Activated naive CD4-positive, alpha-beta T cell treated with anti-CD3 and anti-CD28 coated beads for 36 hours (primary cell): ENCODE measurements around the gene ADGRA1. TPM values are rescaled to one million over a fixed set of nuclear protein-coding genes. Genes with fewer than 3 reads are reported as not detected.
"Not testable (repeated sequence)": the region's sequence is repeated elsewhere in the genome, so short reads cannot be mapped to it uniquely, and the experiment has no call there.

Experiments
- CTCF ChIA-PET: fragments of 350-600 bp; sonication (Branson Sonifier 250); formaldehyde crosslinking; loops from one replicate; lab custom pipeline; 2021; ENCODE audit warnings: antibody characterized with exemption; lab: Charles Lee
- DNase-seq: peaks from one replicate; pipeline ENCODE4 v3.0.0-alpha.2; 2020
- H3K27ac Mint-ChIP-seq: one replicate; pipeline ENCODE4 v1.8.0; 2021; ENCODE audit warnings: mild to moderate bottlenecking, mixed read lengths
- H3K27me3 Mint-ChIP-seq: one replicate; pipeline ENCODE4 v1.8.0; 2021; ENCODE audit warnings: low read depth, mixed read lengths
- H3K36me3 Mint-ChIP-seq: one replicate; pipeline ENCODE4 v1.8.0; 2021; ENCODE audit warnings: low read depth, mixed read lengths
- H3K4me1 Mint-ChIP-seq: one replicate; pipeline ENCODE4 v1.8.0; 2021; ENCODE audit warnings: low read depth, mixed read lengths
- H3K4me3 Mint-ChIP-seq: one replicate; pipeline ENCODE4 v1.8.0; 2021; ENCODE audit warnings: mild to moderate bottlenecking, moderate library complexity, mixed read lengths
- H3K9me3 Mint-ChIP-seq: one replicate; pipeline ENCODE4 v1.8.0; 2021; ENCODE audit warnings: mixed read lengths
- intact Hi-C: fragments of 100-400 bp; cut with micrococcal nuclease; formaldehyde crosslinking; loops from one replicate; pipeline ENCODE4 v1.15.1; 2023
- total RNA-seq, 2 experiments: library from RNA; stranded (reverse); gene quantifications; one replicate each; pipeline ENCODE4 v1.2.3, GENCODE V29; 2021

ADGRA1 gene
- total RNA-seq, 2 experiments from 2014 or later: not detected

DNA sequence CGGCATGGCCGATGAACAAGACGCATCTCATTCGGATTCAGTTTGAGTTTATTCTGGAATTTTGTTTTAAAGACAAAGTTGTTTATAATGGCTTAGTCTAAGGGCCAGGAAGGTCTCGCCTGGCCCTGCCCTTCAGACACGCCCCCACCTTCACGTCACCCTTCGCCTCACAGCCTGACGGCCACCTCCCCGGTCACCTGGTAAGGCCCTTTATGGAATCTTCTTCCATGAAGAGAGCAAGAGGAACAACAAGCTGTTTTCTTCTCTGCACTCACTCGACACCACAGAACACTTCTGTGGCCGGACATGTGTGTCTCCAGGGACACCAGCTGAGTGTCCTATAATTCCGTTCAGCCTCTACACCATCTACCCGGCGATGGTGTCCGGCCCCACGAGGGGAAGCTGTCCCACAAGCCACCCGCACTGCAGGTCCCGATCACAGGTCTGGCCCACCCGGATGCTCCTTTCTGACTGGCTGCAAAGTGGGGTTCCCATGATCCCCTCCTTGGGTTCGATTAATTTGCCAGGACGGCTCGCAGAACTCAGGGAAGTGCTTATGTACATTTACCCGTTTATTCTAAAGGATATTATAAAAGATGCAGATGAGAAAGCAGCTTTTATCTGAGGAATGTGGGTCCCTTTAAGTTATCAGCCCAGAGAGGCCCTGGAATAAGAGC lies 54.9 kb downstream of the ADGRA1 start:
- Mint-ChIP-seq H3K36me3 (no peaks in the 10 kb centered on the region), H3K4me3 (no peak overlapping the region), H3K27ac (no peak overlapping the region), H3K27me3 (peaks cover 19% of the 10 kb centered on the region), H3K9me3 (peaks cover 7% of the 10 kb centered on the region), H3K4me1 (peaks cover 3% of the 10 kb centered on the region)
- CTCF ChIA-PET: interaction anchor here (1.1 to 2.3 kb wide), 13 partner anchors 18 to 187 kb away, joined by 3 to 9 read pairs (median 6); no protein-coding TSS in a partner anchor
- intact Hi-C loops: loop anchor here (5.0 kb wide), 1 partner anchor 200 kb away; the partner anchor contains the start of gene CFAP46
- peak; percentile 3 for DNase-seq

DNA sequence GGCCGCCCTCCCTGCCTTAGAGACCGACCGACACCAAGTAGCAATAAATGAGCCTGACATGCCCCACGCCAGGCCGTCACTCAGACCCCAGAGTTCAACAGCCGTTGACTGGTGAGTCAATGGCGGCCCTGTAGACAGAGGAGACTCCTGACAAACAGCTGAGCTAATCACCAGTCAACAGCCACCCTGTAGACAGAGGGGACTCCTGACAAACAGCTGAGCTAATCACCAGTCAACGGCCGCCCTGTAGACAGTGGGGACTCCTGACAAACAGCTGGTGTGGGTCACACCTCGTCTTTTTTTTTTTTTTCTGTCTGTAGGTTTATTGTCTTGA lies 55.4 kb downstream of the ADGRA1 start:
- H3K4me3 Mint-ChIP-seq: no peak overlapping the region
- H3K9me3 Mint-ChIP-seq: peaks cover 10% of the 10 kb centered on the region
- DNase-seq: no peak
- H3K4me1 Mint-ChIP-seq: peaks cover 3% of the 10 kb centered on the region
- peaks cover 23% of the 10 kb centered on the region for H3K27me3 Mint-ChIP-seq
- no peak overlapping the region for H3K27ac Mint-ChIP-seq
- H3K36me3 Mint-ChIP-seq: no peaks in the 10 kb centered on the region
- CTCF ChIA-PET: interaction anchor here (0.6 to 2.3 kb wide), 17 partner anchors 19 to 186 kb away, joined by 3 to 9 read pairs (median 5); no protein-coding TSS in a partner anchor
- intact Hi-C loops: loop anchor here (5.0 kb wide), 1 partner anchor 201 kb away; the partner anchor contains the start of gene CFAP46

DNA sequence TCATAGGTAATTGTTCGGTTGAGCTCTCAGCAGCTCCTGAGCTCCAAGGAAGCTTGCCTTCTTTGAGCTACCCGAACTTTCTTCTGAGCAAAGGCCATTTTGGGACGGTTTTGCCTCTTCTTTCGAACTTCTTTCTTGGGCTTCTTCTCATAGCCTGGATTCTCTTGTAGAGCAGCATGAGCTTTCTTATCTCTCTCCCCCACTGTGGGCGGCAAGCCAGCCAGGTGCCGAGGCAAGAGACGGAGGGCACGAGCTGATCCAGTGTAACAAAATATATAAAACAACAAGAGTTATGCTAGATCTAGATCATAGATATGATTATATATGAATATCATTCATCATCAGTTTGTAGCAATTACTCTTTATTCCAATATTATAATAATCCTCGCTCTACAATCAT lies 55.8 kb downstream of the ADGRA1 start:
- Mint-ChIP-seq H3K27me3 (peaks cover 23% of the 10 kb centered on the region), H3K27ac (no peak overlapping the region), H3K36me3 (no peaks in the 10 kb centered on the region), H3K4me1 (peaks cover 3% of the 10 kb centered on the region), H3K9me3 (peaks cover 10% of the 10 kb centered on the region), H3K4me3 (no peak overlapping the region)
- CTCF ChIA-PET: interaction anchor here (0.6 to 2.3 kb wide), 17 partner anchors 19 to 186 kb away, joined by 3 to 9 read pairs (median 5); no protein-coding TSS in a partner anchor
- intact Hi-C loops: loop anchor here (5.0 kb wide), 1 partner anchor 201 kb away; the partner anchor contains the start of gene CFAP46
- DNase-seq: no peak

DNA sequence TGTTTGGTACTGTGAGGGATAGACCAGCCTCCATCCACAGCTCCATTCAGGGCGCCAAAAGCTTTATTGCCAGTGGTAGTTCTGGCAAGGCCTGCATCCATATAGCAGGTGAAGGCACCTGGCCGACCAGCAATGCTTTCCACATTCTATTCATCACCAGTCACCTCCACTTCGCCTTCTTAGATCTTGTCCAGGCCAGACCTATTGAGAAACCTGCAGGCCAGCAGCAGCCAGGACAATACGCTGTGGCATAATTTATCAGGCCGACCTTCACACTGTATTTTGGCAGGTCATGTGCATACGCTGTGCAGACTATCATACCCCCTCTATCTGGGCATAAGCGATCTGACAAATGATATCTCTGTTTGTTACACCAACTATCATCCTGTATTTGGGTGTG lies 57.0 kb downstream of the ADGRA1 start:
- intact Hi-C loops: loop anchor here (1.0 to 5.0 kb wide), 5 partner anchors 82 to 202 kb away; partner anchors contain the start of gene CFAP46
- peaks cover 3% of the 10 kb centered on the region for H3K4me1 Mint-ChIP-seq
- peaks cover 10% of the 10 kb centered on the region for H3K9me3 Mint-ChIP-seq
- DNase-seq: no peak
- CTCF ChIA-PET: interaction anchor here (1.0 to 2.3 kb wide), 2 partner anchors 83 to 114 kb away, joined by 4 to 8 read pairs; no protein-coding TSS in a partner anchor
- H3K36me3 Mint-ChIP-seq: no peaks in the 10 kb centered on the region
- no peak overlapping the region for H3K27ac Mint-ChIP-seq
- H3K27me3 Mint-ChIP-seq: peaks cover 33% of the 10 kb centered on the region
- H3K4me3 Mint-ChIP-seq: no peak overlapping the region

DNA sequence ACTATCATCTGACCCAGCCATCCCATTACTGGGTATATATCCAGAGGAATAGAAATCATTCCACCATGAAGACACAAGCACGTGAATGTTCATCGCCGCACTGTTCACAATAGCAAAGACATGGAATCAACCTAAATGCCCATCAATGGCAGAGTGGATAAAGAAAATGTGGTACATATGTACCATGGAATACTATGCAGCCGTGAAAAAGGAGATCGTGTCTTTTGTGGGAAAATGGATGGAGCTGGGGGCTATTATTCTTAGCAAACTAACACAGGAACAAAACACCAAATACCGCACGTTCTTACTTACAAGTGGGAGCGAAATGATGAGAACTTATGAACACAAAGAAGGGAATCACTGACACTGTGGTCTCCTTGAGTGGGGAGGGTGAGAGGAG lies 62.5 kb downstream of the ADGRA1 start:
- H3K4me3 Mint-ChIP-seq: no peak overlapping the region
- peaks cover 36% of the 10 kb centered on the region for H3K27me3 Mint-ChIP-seq

DNA sequence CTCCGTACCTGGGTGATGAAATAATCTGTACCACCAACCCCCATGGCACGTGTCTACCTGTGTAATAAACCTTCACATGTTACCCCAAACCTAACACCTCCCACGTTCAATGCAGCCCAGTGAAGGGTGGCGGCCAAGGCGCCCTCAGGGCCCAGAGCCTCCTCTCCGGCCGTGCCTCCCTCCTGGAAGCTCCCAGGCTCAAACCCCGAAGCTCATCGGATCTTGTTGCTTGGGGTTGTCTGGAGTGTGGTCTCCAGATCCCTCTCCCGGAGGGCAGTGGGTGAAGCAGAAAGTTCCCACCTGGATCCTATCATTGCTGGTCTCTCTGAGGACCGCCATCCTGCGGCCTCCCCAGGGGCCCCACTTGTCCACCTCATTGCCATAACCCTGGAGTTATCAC lies 62.9 kb downstream of the ADGRA1 start:
- no peak for DNase-seq
- no peaks in the 10 kb centered on the region for H3K4me1 Mint-ChIP-seq
- H3K27me3 Mint-ChIP-seq: peaks cover 35% of the 10 kb centered on the region
- H3K27ac Mint-ChIP-seq: no peak overlapping the region
- H3K9me3 Mint-ChIP-seq: peaks cover 12% of the 10 kb centered on the region
- H3K4me3 Mint-ChIP-seq: no peak overlapping the region
- no peaks in the 10 kb centered on the region for H3K36me3 Mint-ChIP-seq
- intact Hi-C loops: no loop called here
- CTCF ChIA-PET: no interaction called here

More for the DNA sequence above, 62.5 kb downstream of the ADGRA1 start:
- CTCF ChIA-PET: no interaction called here
- no peak overlapping the region for H3K27ac Mint-ChIP-seq
- H3K9me3 Mint-ChIP-seq: peaks cover 12% of the 10 kb centered on the region
- H3K4me1 Mint-ChIP-seq: no peaks in the 10 kb centered on the region
- no peak for DNase-seq
- H3K36me3 Mint-ChIP-seq: no peaks in the 10 kb centered on the region
- intact Hi-C loops: no loop called here

DNA sequence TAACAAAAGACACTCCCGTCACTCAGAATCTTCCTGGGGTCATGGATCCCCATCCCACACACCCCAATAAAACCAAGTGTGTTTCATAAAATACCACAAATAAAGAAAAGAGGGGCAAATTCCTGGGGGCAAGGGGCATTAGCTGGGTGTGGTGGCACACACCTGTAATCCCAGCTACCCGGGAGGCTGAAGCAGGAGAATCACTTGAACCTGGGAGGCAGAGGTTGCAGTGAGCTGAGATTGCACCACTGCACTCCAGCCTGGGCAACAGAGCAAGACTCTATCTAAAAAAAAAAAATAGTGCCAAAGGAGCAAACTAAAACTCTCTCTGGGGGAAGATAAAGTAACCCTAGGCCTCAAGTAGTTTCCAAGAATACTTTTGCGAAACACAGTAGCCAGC lies 63.3 kb downstream of the ADGRA1 start:
- intact Hi-C loops, CTCF ChIA-PET: not testable (repeated sequence)

DNA sequence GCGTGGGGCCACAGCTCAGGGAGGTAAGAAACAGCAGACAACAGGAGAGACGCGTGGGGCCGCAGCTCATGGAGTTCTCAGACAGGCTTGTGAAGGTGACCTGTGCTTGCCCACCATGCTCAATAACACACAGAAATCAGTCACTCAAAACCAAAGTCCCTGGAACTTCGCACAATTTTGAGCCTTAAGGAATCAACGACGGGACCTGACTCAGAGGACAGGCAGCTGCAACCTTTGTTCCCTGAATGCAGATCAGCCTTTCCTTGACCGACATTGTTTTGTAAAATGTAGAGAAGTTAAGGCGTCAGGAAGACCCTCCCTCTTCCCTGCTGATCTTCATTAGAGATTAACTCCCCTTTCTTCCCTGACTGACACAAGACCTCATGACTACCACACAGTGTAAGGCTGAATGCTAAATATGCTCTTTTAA lies 63.8 kb downstream of the ADGRA1 start:
- no peak for DNase-seq
- peaks cover 32% of the 10 kb centered on the region for H3K27me3 Mint-ChIP-seq
- no peak overlapping the region for H3K4me3 Mint-ChIP-seq
- H3K4me1 Mint-ChIP-seq: no peaks in the 10 kb centered on the region
- no peaks in the 10 kb centered on the region for H3K36me3 Mint-ChIP-seq
- no peak overlapping the region for H3K27ac Mint-ChIP-seq
- intact Hi-C loops: no loop called here
- H3K9me3 Mint-ChIP-seq: peaks cover 12% of the 10 kb centered on the region
- CTCF ChIA-PET: no interaction called here

More for the DNA sequence above, 63.3 kb downstream of the ADGRA1 start:
- DNase-seq, H3K4me3 Mint-ChIP-seq, H3K27ac Mint-ChIP-seq, H3K4me1 Mint-ChIP-seq, H3K36me3 Mint-ChIP-seq: not testable (repeated sequence)
- Mint-ChIP-seq H3K9me3 (peaks cover 12% of the 10 kb centered on the region), H3K27me3 (peaks cover 35% of the 10 kb centered on the region)

DNA sequence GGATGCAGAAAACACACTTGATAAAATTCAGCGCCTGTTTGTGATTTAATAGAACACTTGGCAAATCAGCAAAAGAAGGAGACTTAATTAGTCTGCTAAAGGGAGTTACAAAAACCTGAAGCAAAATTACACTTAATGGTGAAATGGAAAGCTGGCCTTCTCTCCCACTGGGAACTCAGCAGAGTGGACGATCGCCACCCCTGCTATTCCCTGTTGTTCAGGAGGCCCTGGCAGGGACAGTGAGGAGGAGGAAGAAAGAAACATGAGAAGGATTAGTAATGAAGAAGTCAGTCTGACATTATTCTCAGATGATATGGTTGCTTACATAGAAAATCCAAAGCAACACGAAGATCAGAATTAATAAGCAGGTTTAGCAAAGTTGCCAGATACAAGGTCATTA lies 66.7 kb downstream of the ADGRA1 start:
- no peak for DNase-seq
- no peaks in the 10 kb centered on the region for H3K4me1 Mint-ChIP-seq
- peaks cover 13% of the 10 kb centered on the region for H3K27me3 Mint-ChIP-seq
- intact Hi-C loops: no loop called here
- peaks cover 2% of the 10 kb centered on the region for H3K9me3 Mint-ChIP-seq
- CTCF ChIA-PET: no interaction called here
- H3K27ac Mint-ChIP-seq: no peak overlapping the region
- H3K4me3 Mint-ChIP-seq: no peak overlapping the region
- no peaks in the 10 kb centered on the region for H3K36me3 Mint-ChIP-seq

DNA sequence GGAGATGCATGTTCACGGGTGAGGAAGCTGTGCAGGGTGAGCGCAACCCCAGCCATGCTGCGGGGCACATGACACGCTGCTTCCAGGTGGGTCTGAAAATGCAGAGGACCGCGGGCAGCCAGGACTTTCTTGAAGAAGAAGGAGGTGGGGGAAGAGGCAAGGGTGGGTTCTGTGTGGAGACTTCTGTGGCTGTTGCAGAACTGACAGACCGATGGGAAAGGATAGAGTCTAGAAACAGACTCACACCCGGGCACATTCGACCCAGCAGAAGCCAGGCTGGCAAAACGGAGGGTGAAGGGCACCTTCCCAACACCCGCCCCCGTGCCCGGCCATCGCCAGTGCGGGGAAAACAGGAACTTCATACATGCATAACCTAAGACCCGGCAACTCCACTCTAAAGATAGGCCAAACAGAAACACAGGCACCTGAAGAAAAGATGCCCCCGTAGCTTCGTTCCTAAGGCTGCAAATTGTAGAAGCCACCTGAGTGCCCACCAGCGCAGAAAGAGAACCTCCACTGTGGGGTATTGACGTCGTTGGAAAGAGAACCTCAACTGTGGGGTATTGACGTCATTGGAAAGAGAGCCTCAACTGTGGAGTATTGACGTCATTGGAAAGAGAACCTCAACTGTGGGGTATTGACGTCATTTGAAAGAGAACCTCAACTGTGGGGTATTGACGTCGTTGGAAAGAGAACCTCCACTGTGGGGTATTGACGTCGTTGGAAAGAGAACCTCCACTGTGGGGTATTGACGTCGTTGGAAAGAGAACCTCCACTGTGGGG lies 67.5 kb downstream of the ADGRA1 start:
- no peak for DNase-seq
- CTCF ChIA-PET: no interaction called here

DNA sequence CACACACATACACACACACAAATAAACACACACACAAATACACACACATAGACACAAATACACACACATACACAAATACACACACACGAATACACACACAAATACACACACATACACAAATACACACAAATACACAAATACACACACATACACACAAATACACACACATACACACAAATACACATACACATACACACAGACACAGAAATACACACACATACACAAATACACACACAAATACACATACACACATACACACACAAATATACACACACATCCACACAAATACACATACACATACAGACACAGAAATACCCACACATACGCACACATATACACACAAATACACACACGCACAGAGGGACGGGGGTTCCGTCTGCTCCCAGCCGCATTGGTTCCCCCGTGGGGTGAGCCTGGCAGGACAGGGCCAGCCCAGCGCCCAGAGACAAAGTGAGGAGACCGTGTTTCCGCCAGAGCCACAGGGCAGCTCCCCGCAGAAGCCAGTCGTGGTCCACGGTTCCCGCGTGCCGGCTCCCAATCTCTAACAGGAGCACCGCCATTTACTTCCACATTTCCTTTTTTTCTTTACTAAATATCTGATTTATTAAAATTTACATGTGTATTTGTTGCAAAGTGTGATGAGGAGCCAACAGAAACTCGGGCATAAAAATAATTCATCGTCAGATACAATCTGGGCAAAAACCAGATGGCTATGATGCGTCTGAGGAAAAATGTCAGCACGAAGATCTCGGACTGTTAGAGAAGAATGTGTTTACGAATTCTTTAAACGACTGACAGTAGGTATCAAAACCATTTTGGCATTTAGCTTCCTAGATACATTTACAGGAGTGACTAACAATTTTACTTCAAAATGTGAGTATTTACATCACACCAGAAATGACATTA lies 69.2 kb downstream of the ADGRA1 start:
- no peak for DNase-seq
- Mint-ChIP-seq H3K36me3 (no peaks in the 10 kb centered on the region), H3K27ac (no peak overlapping the region), H3K9me3 (no peaks in the 10 kb centered on the region), H3K4me1 (no peaks in the 10 kb centered on the region), H3K4me3 (no peak overlapping the region), H3K27me3 (peaks cover 11% of the 10 kb centered on the region)
- intact Hi-C loops: no loop called here
- CTCF ChIA-PET: no interaction called here

More for the DNA sequence above, 67.5 kb downstream of the ADGRA1 start:
- Mint-ChIP-seq H3K4me3 (no peak overlapping the region), H3K9me3 (no peaks in the 10 kb centered on the region), H3K36me3 (no peaks in the 10 kb centered on the region), H3K27ac (no peak overlapping the region), H3K4me1 (no peaks in the 10 kb centered on the region), H3K27me3 (peaks cover 6% of the 10 kb centered on the region)
- intact Hi-C loops: no loop called here
